ENCODE data around the gene CGN.

CGN gene

DNA sequence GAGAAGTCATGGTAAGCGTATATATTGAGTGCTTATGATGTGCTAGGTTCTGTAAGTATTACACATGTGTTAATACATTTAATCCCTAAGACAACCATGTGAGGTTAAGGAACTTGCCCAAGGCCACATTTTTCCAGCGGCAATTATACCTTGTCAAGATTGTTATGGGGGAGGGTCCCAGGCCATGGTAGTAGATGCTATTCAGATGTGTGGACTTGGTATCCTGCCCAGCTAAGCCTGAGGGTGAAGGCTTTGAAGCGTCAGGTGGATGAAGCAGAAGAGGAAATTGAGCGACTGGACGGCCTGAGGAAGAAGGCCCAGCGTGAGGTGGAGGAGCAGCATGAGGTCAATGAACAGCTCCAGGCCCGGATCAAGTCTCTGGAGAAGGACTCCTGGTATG, 25.3 kb downstream of the CGN start:
- TF ChIP-seq CTCF (IDR thresholded peaks at IDR 0.05; ENCODE audit: control insufficient read depth, extremely low read depth, insufficient read depth), result no peak
- no peak for DNase-seq (ENCODE audit: low read depth)
- no peak overlapping the region for H3K4me3 ChIP-seq (ENCODE audit: low read depth, low read length)

DNA sequence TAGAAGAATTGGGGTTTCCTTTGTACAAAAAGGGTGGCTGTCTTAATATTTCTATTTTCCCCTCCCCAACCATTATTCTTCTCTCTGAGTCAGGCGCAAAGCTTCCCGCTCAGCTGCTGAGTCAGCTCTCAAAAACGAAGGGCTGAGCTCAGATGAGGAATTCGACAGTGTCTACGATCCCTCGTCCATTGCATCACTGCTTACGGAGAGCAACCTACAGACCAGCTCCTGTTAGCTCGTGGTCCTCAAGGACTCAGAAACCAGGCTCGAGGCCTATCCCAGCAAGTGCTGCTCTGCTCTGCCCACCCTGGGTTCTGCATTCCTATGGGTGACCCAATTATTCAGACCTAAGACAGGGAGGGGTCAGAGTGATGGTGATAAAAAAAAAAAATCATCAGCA, 25.9 kb downstream of the CGN start:
- no peak for TF ChIP-seq CTCF (IDR thresholded peaks at IDR 0.05; ENCODE audit: control insufficient read depth, extremely low read depth, insufficient read depth)
- DNase-seq (ENCODE audit: low read depth), result no peak

GRCh38 chr1:151539321-151540020, 28.3 kb downstream of the CGN start:
- H3K4me3 ChIP-seq (ENCODE audit: low read depth, low read length), result peak overlapping the region; percentile 90
- peak; percentile 100 for DNase-seq (ENCODE audit: low read depth)
- no peak for TF ChIP-seq CTCF (IDR thresholded peaks at IDR 0.05; ENCODE audit: control insufficient read depth, extremely low read depth, insufficient read depth)

More for the DNA sequence above, 25.9 kb downstream of the CGN start:
- no peak overlapping the region for H3K4me3 ChIP-seq (ENCODE audit: low read depth, low read length)

- no peak for TF ChIP-seq CTCF (IDR thresholded peaks at IDR 0.05; ENCODE audit: control insufficient read depth, extremely low read depth, insufficient read depth)
- peak; percentile 89 for DNase-seq (ENCODE audit: low read depth)
- H3K4me3 ChIP-seq (ENCODE audit: low read depth, low read length), result peak within 1 kb of the TSS; percentile 90
Observed at GRCh38 chr1:151540021-151540981, 29.1 kb downstream of the CGN start, which contains the start of gene TUFT1. TSS of gene TUFT1 (plus strand) at chr1:151540309. CDS start at chr1:151540367, 58 bp downstream.

GRCh38 chr1:151540982-151541377, 29.8 kb downstream of the CGN start:
- no peak for DNase-seq (ENCODE audit: low read depth)
- peak overlapping the region; percentile 90 for H3K4me3 ChIP-seq (ENCODE audit: low read depth, low read length)
- TF ChIP-seq CTCF (IDR thresholded peaks at IDR 0.05; ENCODE audit: control insufficient read depth, extremely low read depth, insufficient read depth), result no peak

GRCh38 chr1:151541752-151542151, 30.6 kb downstream of the CGN start:
- no peak for TF ChIP-seq CTCF (IDR thresholded peaks at IDR 0.05; ENCODE audit: control insufficient read depth, extremely low read depth, insufficient read depth)
- peak overlapping the region; percentile 90 for H3K4me3 ChIP-seq (ENCODE audit: low read depth, low read length)
- no peak for DNase-seq (ENCODE audit: low read depth)

Data from LNCaP clone FGC (cell line).